Esophagus muscularis mucosa (tissue), 3 donors: Measurements from ENCODE around the gene CRACDL.

ENCODE experiments used
- POLR2A ChIP-seq: fragments of 450-650 bp; IDR thresholded peaks from one replicate; pipeline ENCODE4 v1.6.1; 2017; ENCODE audit warnings: antibody characterized with exemption, moderate library complexity, mild to moderate bottlenecking, low read depth
- POLR2AphosphoS5 ChIP-seq, 2 donors: sonication (generic); formaldehyde crosslinking; IDR thresholded peaks; one replicate each; pipeline ENCODE4 v1.6.1; 2017; ENCODE audit warnings: antibody characterized with exemption in 2 of 2
- TF ChIP-seq, protein P1 (sequence below), 3 experiments: fragments of 200-600 bp in 2 of 3; fragments of 450-650 bp in 1 of 3; sonication (generic) in 2 of 3; IDR thresholded peaks; one replicate each; pipeline ENCODE4 v1.5.1; 2017 to 2019; ENCODE audit warnings: antibody characterized with exemption in 3 of 3, mild to moderate bottlenecking in 2 of 3, moderate library complexity in 1 of 3

DNA sequence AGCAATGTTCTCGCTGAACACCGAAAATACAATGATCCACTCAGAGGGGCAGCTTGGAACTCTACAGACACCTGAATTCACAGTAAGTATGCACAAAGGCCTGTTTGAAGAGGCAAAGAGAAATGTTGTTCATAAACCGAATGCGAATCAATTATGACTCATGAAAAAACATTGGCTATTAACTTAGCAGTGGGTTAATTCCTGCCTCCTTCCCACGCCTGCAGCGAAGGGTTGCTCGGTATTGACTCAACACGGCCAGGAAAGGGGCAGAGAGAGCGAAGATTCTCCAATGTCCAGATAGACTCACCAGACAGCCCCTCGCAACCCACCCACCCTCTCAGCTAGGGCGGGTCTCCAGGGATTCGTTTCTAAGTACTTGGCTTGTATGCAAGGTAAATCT lies 9.4 kb downstream of the CRACDL start:
- TF ChIP-seq, protein P1, sequence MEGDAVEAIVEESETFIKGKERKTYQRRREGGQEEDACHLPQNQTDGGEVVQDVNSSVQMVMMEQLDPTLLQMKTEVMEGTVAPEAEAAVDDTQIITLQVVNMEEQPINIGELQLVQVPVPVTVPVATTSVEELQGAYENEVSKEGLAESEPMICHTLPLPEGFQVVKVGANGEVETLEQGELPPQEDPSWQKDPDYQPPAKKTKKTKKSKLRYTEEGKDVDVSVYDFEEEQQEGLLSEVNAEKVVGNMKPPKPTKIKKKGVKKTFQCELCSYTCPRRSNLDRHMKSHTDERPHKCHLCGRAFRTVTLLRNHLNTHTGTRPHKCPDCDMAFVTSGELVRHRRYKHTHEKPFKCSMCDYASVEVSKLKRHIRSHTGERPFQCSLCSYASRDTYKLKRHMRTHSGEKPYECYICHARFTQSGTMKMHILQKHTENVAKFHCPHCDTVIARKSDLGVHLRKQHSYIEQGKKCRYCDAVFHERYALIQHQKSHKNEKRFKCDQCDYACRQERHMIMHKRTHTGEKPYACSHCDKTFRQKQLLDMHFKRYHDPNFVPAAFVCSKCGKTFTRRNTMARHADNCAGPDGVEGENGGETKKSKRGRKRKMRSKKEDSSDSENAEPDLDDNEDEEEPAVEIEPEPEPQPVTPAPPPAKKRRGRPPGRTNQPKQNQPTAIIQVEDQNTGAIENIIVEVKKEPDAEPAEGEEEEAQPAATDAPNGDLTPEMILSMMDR (IDR thresholded peaks at IDR 0.05) = no peak
- TF ChIP-seq POLR2A (no peak), POLR2AphosphoS5 (IDR thresholded peaks at IDR 0.05) (no peak)
